Astrocyte (in vitro differentiated cells and primary cell): Measurements from ENCODE around the gene DHCR7. TPM values are rescaled to one million over a fixed set of nuclear protein-coding genes. Genes with fewer than 3 reads are reported as not detected.
A peak's percentile ranks its signal among the peaks of the same experiment; 100 is the strongest.

Experiments
- DNase-seq: peaks from one replicate; pipeline ENCODE4 v3.0.0-alpha.2; 2010; ENCODE audit warnings: low read depth
- FAIRE-seq: peaks from 2 replicates; lab custom pipeline; 2011; peaks lifted over from hg19 to GRCh38; lab: Jason Lieb, UNC
- H2AFZ ChIP-seq: 2 replicates; pipeline ENCODE4 v1.6.0; 2012; ENCODE audit warnings: low read depth, low read length, inconsistent platforms
- H3K27ac ChIP-seq: 2 replicates; pipeline ENCODE4 v1.5.1; 2011; ENCODE audit warnings: low read depth, low read length, inconsistent platforms
- H3K27me3 ChIP-seq: 2 replicates; pipeline ENCODE4 v1.6.0; 2011; ENCODE audit warnings: low read length, inconsistent platforms; ENCODE audit not compliant: insufficient read depth
- H3K36me3 ChIP-seq: 2 replicates; pipeline ENCODE4 v1.5.1; 2011; ENCODE audit warnings: low read length, inconsistent platforms; ENCODE audit not compliant: insufficient read depth
- H3K4me1 ChIP-seq: 2 replicates; pipeline ENCODE4 v1.5.1; 2011; ENCODE audit warnings: low read length, inconsistent platforms; ENCODE audit not compliant: insufficient read depth
- H3K4me2 ChIP-seq: 2 replicates; pipeline ENCODE4 v1.6.0; 2012; ENCODE audit warnings: low read length, inconsistent platforms
- H3K4me3 ChIP-seq: 2 replicates; pipeline ENCODE4 v1.5.1; 2011; ENCODE audit warnings: low read depth, mild to moderate bottlenecking, low read length, inconsistent platforms; ENCODE audit not compliant: insufficient read depth
- H3K79me2 ChIP-seq: 2 replicates; pipeline ENCODE4 v1.6.0; 2012; ENCODE audit warnings: mild to moderate bottlenecking, low read length, inconsistent platforms; ENCODE audit not compliant: insufficient read depth
- H3K9ac ChIP-seq: 2 replicates; pipeline ENCODE4 v1.6.0; 2012; ENCODE audit warnings: mild to moderate bottlenecking, low read length, inconsistent platforms
- H3K9me3 ChIP-seq: 2 replicates; pipeline ENCODE4 v1.5.1; 2012; ENCODE audit warnings: low read depth, mild to moderate bottlenecking, low read length, inconsistent platforms; ENCODE audit not compliant: insufficient read depth
- H4K20me1 ChIP-seq: 2 replicates; pipeline ENCODE4 v1.6.0; 2012; ENCODE audit warnings: low read length, inconsistent platforms; ENCODE audit not compliant: insufficient read depth
- H3K27ac Mint-ChIP-seq: one replicate; pipeline ENCODE4 v1.8.0; 2021; ENCODE audit warnings: mild to moderate bottlenecking, mixed read lengths; ENCODE audit not compliant: unreplicated experiment
- H3K27me3 Mint-ChIP-seq: one replicate; pipeline ENCODE4 v1.8.0; 2021; ENCODE audit warnings: low read depth, mixed read lengths; ENCODE audit not compliant: unreplicated experiment
- H3K36me3 Mint-ChIP-seq: one replicate; pipeline ENCODE4 v1.8.0; 2021; ENCODE audit warnings: low read depth, mixed read lengths; ENCODE audit not compliant: unreplicated experiment
- H3K4me1 Mint-ChIP-seq: one replicate; pipeline ENCODE4 v1.8.0; 2021; ENCODE audit warnings: low read depth, mixed read lengths; ENCODE audit not compliant: unreplicated experiment
- H3K4me3 Mint-ChIP-seq: one replicate; pipeline ENCODE4 v1.8.0; 2021; ENCODE audit warnings: mild to moderate bottlenecking, moderate library complexity, mixed read lengths; ENCODE audit not compliant: unreplicated experiment
- H3K9me3 Mint-ChIP-seq: one replicate; pipeline ENCODE4 v1.8.0; 2021; ENCODE audit warnings: mild to moderate bottlenecking, mixed read lengths; ENCODE audit not compliant: unreplicated experiment
- CTCF ChIP-seq: IDR thresholded peaks from 2 replicates; pipeline ENCODE4 v1.5.1; 2011; ENCODE audit warnings: low read depth, mild to moderate bottlenecking, inconsistent platforms, low read length, moderate library complexity; ENCODE audit not compliant: insufficient read depth
- EZH2 ChIP-seq: IDR thresholded peaks from 2 replicates; pipeline ENCODE4 v1.6.1; 2012; ENCODE audit warnings: mild to moderate bottlenecking, low read length, inconsistent platforms; ENCODE audit not compliant: insufficient read depth
- total RNA-seq: library from RNA; stranded (reverse); gene quantifications from 2 replicates; pipeline ENCODE4 v1.2.1, GENCODE V29; 2021

Gene DHCR7
- total RNA-seq, 1 donor from 2014 or later: 92.8 TPM

DNA sequence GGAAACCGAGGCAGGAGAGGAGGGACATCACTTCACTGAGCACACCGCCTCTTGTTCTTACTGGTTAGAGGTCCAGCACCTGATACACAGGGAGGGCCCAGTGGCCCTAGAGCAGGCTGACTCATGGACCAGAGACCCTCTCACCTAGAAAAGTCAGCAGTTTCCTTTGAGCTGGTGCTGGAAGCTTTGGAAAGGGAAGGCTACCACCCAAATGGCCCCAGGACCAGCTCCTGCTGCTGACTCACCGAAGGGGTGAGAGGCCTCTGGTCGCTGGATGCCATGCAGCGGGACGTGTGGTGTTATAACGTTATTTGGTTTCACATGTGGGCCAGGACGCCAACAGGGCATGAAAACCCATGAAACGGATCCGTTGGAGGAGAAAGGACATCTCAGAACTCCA is 8.6 kb upstream of the DHCR7 start:
- DNase-seq (no peak), FAIRE-seq (no peak)
- Histone ChIP-seq H2AFZ (no peak overlapping the region), H3K4me2 (no peak overlapping the region), H3K27me3 (no peaks in the 10 kb centered on the region), H4K20me1 (peaks cover 43% of the 10 kb centered on the region), H3K27ac (no peak overlapping the region), H3K9ac (no peak overlapping the region), H3K4me1 (peaks cover 11% of the 10 kb centered on the region), H3K4me3 (no peak overlapping the region), H3K36me3 (peaks cover 30% of the 10 kb centered on the region), H3K9me3 (no peaks in the 10 kb centered on the region), H3K79me2 (peaks cover 20% of the 10 kb centered on the region)
- Mint-ChIP-seq H3K27ac (no peak overlapping the region), H3K4me3 (no peak overlapping the region), H3K4me1 (peaks cover 9% of the 10 kb centered on the region), H3K27me3 (no peaks in the 10 kb centered on the region), H3K9me3 (no peaks in the 10 kb centered on the region), H3K36me3 (peaks cover 28% of the 10 kb centered on the region)
- no peak for TF ChIP-seq EZH2
- no peak for TF ChIP-seq CTCF

- H3K4me3 Mint-ChIP-seq: no peak overlapping the region
- H3K4me1 Mint-ChIP-seq: peaks cover 10% of the 10 kb centered on the region
- no peak overlapping the region for H3K9ac ChIP-seq
- no peak overlapping the region for H3K27ac Mint-ChIP-seq
- no peak for FAIRE-seq
- no peak overlapping the region for H3K27ac ChIP-seq
- peaks cover 11% of the 10 kb centered on the region for H3K4me1 ChIP-seq
- no peaks in the 10 kb centered on the region for H3K27me3 Mint-ChIP-seq
- peaks cover 28% of the 10 kb centered on the region for H3K36me3 Mint-ChIP-seq
- H3K4me3 ChIP-seq: no peak overlapping the region
- no peaks in the 10 kb centered on the region for H3K27me3 ChIP-seq
- H3K4me2 ChIP-seq: no peak overlapping the region
- DNase-seq: no peak
- H3K9me3 ChIP-seq: no peaks in the 10 kb centered on the region
- H3K9me3 Mint-ChIP-seq: no peaks in the 10 kb centered on the region
- H3K36me3 ChIP-seq: peaks cover 30% of the 10 kb centered on the region
- TF ChIP-seq EZH2 (no peak), CTCF (no peak)
- peaks cover 47% of the 10 kb centered on the region for H4K20me1 ChIP-seq
- peaks cover 20% of the 10 kb centered on the region for H3K79me2 ChIP-seq
- H2AFZ ChIP-seq: no peak overlapping the region
Measured at GRCh38 chr11:71456294-71456693, 8.1 kb upstream of the DHCR7 start.

GRCh38 chr11:71454470-71455113 is 6.4 kb upstream of the DHCR7 start:
- H3K27me3 ChIP-seq: no peaks in the 10 kb centered on the region
- H3K27me3 Mint-ChIP-seq: no peaks in the 10 kb centered on the region
- H3K4me1 Mint-ChIP-seq: peaks cover 10% of the 10 kb centered on the region
- no peak for FAIRE-seq
- H3K27ac Mint-ChIP-seq: peak overlapping the region; percentile 26
- peaks cover 12% of the 10 kb centered on the region for H3K4me1 ChIP-seq
- peaks cover 19% of the 10 kb centered on the region for H3K36me3 Mint-ChIP-seq
- H3K9ac ChIP-seq: no peak overlapping the region
- H3K4me3 ChIP-seq: no peak overlapping the region
- peaks cover 21% of the 10 kb centered on the region for H3K79me2 ChIP-seq
- TF ChIP-seq EZH2 (no peak), CTCF (no peak)
- H4K20me1 ChIP-seq: peaks cover 46% of the 10 kb centered on the region
- no peak overlapping the region for H3K4me2 ChIP-seq
- no peak overlapping the region for H2AFZ ChIP-seq
- DNase-seq: no peak
- no peaks in the 10 kb centered on the region for H3K9me3 ChIP-seq
- H3K4me3 Mint-ChIP-seq: peak overlapping the region; percentile 94
- no peak overlapping the region for H3K27ac ChIP-seq
- no peaks in the 10 kb centered on the region for H3K9me3 Mint-ChIP-seq
- H3K36me3 ChIP-seq: peaks cover 24% of the 10 kb centered on the region
